Hepatocyte (in vitro differentiated cells): Measurements from ENCODE around the gene RASGRF2. TPM values are rescaled to one million over a fixed set of nuclear protein-coding genes. Genes with fewer than 3 reads are reported as not detected.

Source experiments
- DNase-seq: peaks from one replicate; pipeline ENCODE4 v3.0.0-alpha.2; 2016; ENCODE audit warnings: low spot score
- H2AFZ ChIP-seq: fragments of 200-600 bp; sonication (generic); 2 replicates; pipeline ENCODE4 v1.6.0; 2016; ENCODE audit warnings: antibody characterized with exemption, mild to moderate bottlenecking
- H3K27ac ChIP-seq: fragments of 200-600 bp; sonication (generic); 2 replicates; pipeline ENCODE4 v1.5.1; 2016; ENCODE audit warnings: mild to moderate bottlenecking
- H3K27me3 ChIP-seq: fragments of 200-600 bp; sonication (generic); 2 replicates; pipeline ENCODE4 v1.6.1; 2016
- H3K36me3 ChIP-seq: fragments of 200-600 bp; sonication (generic); replicated peaks from 2 replicates; pipeline ENCODE4 v1.5.1; 2016; ENCODE audit warnings: low read depth; ENCODE audit not compliant: insufficient read depth
- H3K4me1 ChIP-seq: fragments of 200-600 bp; sonication (generic); 2 replicates; pipeline ENCODE4 v1.5.1; 2016; ENCODE audit warnings: mild to moderate bottlenecking, moderate library complexity; ENCODE audit not compliant: insufficient read depth
- H3K4me2 ChIP-seq: fragments of 200-600 bp; sonication (generic); 2 replicates; pipeline ENCODE4 v1.6.0; 2016
- H3K4me3 ChIP-seq: fragments of 200-600 bp; sonication (generic); 2 replicates; pipeline ENCODE4 v1.5.1; 2016; ENCODE audit warnings: mild to moderate bottlenecking
- H3K79me2 ChIP-seq: fragments of 200-600 bp; sonication (generic); 2 replicates; pipeline ENCODE4 v1.6.0; 2017; ENCODE audit warnings: mild to moderate bottlenecking
- H3K9me2 ChIP-seq: fragments of 200-600 bp; sonication (generic); replicated peaks from 2 replicates; pipeline ENCODE4 v1.6.0; 2017; ENCODE audit warnings: mild to moderate bottlenecking; ENCODE audit not compliant: insufficient read depth
- H3K9me3 ChIP-seq: fragments of 200-600 bp; sonication (generic); 2 replicates; pipeline ENCODE4 v1.5.1; 2016; ENCODE audit warnings: low read depth, mild to moderate bottlenecking
- H4K20me1 ChIP-seq: fragments of 200-600 bp; sonication (generic); 2 replicates; pipeline ENCODE4 v1.6.0; 2016; ENCODE audit warnings: mild to moderate bottlenecking; ENCODE audit not compliant: insufficient read depth, poor library complexity, severe bottlenecking
- EZH2 ChIP-seq: fragments of 200-600 bp; sonication (generic); IDR thresholded peaks from 2 replicates; pipeline ENCODE4 v1.6.1; 2016; ENCODE audit warnings: antibody characterized with exemption, mild to moderate bottlenecking, borderline replicate concordance
- EZH2phosphoT487 ChIP-seq: fragments of 200-600 bp; sonication (generic); IDR thresholded peaks from one replicate; pipeline ENCODE4 v1.6.1; 2018; ENCODE audit warnings: antibody characterized with exemption, mild to moderate bottlenecking, low read depth, moderate library complexity; ENCODE audit not compliant: unreplicated experiment, severe bottlenecking
- WGBS: methylation state at CpG from one replicate; pipeline ENCODE4 v1.1.6; 2016; ENCODE audit warnings: low lambda C conversion rate; ENCODE audit errors: missing lambda C conversion rate; 5-methylcytosine and 5-hydroxymethylcytosine counted together
- polyA plus RNA-seq: library from polyadenylated mRNA; unstranded; fragments of >200 nt; fragmentation: Nextera tagmentation; extraction: Ambion mirVana; gene quantifications from 2 replicates; pipeline ENCODE4 v1.2.1, GENCODE V29; 2016
- total RNA-seq: library from RNA; depleted of rRNA; stranded (reverse); fragments of >200 nt; gene quantifications from 2 replicates; pipeline ENCODE4 v1.2.3, GENCODE V29; 2014
- TF ChIP-seq, protein P1 (sequence below): fragments of 200-600 bp; sonication (generic); IDR thresholded peaks from 2 replicates; pipeline ENCODE4 v1.5.1; 2016; ENCODE audit warnings: antibody characterized with exemption, mild to moderate bottlenecking; ENCODE audit not compliant: poor library complexity

The RASGRF2 gene
- total and polyA plus RNA-seq, 2 experiments from 2014 or later: 2.0 to 3.3 TPM

DNA sequence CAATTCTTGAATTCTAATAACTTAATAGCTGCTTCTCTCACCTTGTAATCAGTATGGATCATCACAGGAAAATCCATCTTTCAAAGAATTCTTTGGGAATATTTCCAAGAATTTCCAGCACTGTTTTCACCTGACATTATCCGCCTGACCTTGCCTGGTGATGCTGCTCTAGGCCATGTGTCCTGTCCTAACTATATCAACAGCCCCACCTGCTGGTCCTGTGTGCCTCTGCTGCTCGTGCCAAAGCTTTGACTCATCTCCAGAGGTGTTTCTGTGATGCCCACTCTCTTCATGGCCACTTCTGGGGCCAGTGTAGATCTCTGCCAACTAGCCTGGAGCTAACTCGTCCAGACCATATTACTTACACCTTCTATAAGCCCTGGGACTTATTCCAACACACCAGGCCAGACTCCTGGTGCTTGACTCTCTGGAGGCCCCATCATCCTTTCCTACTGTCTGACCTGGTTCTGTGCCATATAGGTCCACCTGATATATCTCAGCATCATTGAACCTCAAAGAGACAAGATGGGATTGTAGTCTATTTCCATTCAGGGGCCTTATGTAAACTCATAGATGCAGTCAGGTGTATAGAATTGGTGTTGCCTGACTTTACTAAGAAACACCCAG is 205.4 kb downstream of the RASGRF2 start:
- no peak overlapping the region for H3K27ac ChIP-seq
- TF ChIP-seq EZH2phosphoT487: no peak
- TF ChIP-seq, protein P1, sequence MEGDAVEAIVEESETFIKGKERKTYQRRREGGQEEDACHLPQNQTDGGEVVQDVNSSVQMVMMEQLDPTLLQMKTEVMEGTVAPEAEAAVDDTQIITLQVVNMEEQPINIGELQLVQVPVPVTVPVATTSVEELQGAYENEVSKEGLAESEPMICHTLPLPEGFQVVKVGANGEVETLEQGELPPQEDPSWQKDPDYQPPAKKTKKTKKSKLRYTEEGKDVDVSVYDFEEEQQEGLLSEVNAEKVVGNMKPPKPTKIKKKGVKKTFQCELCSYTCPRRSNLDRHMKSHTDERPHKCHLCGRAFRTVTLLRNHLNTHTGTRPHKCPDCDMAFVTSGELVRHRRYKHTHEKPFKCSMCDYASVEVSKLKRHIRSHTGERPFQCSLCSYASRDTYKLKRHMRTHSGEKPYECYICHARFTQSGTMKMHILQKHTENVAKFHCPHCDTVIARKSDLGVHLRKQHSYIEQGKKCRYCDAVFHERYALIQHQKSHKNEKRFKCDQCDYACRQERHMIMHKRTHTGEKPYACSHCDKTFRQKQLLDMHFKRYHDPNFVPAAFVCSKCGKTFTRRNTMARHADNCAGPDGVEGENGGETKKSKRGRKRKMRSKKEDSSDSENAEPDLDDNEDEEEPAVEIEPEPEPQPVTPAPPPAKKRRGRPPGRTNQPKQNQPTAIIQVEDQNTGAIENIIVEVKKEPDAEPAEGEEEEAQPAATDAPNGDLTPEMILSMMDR: peak; percentile 69
- no peak for TF ChIP-seq EZH2
- no peaks in the 10 kb centered on the region for H3K9me2 ChIP-seq
- H3K27me3 ChIP-seq: no peaks in the 10 kb centered on the region
- WGBS: 57% methylated on average over 3 of the region's 3 CpGs
- H4K20me1 ChIP-seq: no peaks in the 10 kb centered on the region
- H3K4me3 ChIP-seq: no peak overlapping the region
- H3K4me1 ChIP-seq: no peaks in the 10 kb centered on the region
- no peak overlapping the region for H3K4me2 ChIP-seq
- no peaks in the 10 kb centered on the region for H3K9me3 ChIP-seq
- H2AFZ ChIP-seq: no peak overlapping the region
- no peaks in the 10 kb centered on the region for H3K79me2 ChIP-seq
- H3K36me3 ChIP-seq: no peaks in the 10 kb centered on the region
- DNase-seq: peak; percentile 81

DNA sequence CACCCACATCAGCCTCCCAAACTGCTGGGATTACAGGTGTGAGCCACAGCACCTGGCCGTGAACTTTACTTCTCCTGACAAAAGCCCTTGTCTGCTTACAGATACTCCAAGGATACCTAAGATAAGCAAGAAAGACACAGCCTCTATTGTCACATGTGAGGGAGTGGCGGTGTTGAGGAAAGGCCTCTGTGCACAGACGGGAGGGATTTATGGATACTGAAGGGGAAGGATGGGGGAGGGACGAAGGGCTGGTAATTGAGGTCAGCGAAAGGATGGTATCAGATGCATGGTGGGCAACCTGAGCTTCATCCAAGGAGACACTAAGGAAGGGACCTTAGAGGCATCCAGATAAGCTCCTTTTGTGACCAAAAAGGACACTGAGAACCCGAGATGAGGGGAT is 206.3 kb downstream of the RASGRF2 start:
- Histone ChIP-seq H3K36me3 (no peaks in the 10 kb centered on the region), H4K20me1 (no peaks in the 10 kb centered on the region), H3K9me3 (no peaks in the 10 kb centered on the region), H3K27ac (no peak overlapping the region), H3K79me2 (no peaks in the 10 kb centered on the region), H3K4me1 (no peaks in the 10 kb centered on the region), H3K27me3 (no peaks in the 10 kb centered on the region), H2AFZ (no peak overlapping the region), H3K4me3 (no peak overlapping the region), H3K9me2 (no peaks in the 10 kb centered on the region), H3K4me2 (no peak overlapping the region)
- no peak for DNase-seq
- WGBS: 73% methylated on average over 6 of the region's 6 CpGs
- no peak for TF ChIP-seq EZH2
- TF ChIP-seq, protein P1: no peak
- no peak for TF ChIP-seq EZH2phosphoT487

DNA sequence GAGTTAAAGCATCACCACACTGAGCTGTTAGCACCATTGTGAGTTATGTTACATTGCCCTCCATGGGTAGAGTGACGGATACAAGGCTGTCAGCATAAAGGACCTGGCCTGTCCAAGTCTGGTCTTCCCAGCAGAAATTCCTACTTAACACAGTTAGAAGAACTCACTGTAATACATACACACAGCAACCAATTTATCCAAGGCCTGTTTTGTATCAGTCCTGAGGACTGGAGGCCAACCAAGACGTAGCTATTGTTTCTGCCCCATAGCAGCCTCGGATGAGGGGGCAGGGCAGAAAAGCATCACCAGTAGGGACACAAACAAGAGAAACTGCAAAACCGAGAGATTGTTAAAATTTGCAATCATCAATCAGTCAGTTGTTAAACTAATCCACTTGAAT is 206.9 kb downstream of the RASGRF2 start:
- no peak overlapping the region for H3K4me3 ChIP-seq
- WGBS: 71% methylated on average over 4 of the region's 4 CpGs
- H2AFZ ChIP-seq: no peak overlapping the region

More for the DNA sequence above, 206.9 kb downstream of the RASGRF2 start:
- Histone ChIP-seq H3K27ac (no peak overlapping the region), H3K36me3 (no peaks in the 10 kb centered on the region), H3K4me2 (no peak overlapping the region), H3K9me3 (no peaks in the 10 kb centered on the region), H4K20me1 (no peaks in the 10 kb centered on the region), H3K27me3 (no peaks in the 10 kb centered on the region), H3K9me2 (no peaks in the 10 kb centered on the region), H3K79me2 (no peaks in the 10 kb centered on the region), H3K4me1 (no peaks in the 10 kb centered on the region)
- TF ChIP-seq EZH2phosphoT487 (no peak), EZH2 (no peak)
- TF ChIP-seq, protein P1: no peak
- no peak for DNase-seq
